ENCODE results near the gene DLG4.

The DLG4 gene

GRCh38 chr17:7225711-7226331, 6.2 kb upstream of the DLG4 start:
- TF ChIP-seq RAD21 (IDR thresholded peaks at IDR 0.05; ENCODE audit: low read depth): no peak
- no peak for TF ChIP-seq NFIC (IDR thresholded peaks at IDR 0.05)
- no peak for TF ChIP-seq CREB1 (IDR thresholded peaks at IDR 0.05; ENCODE audit: low read depth)
- no peak for TF ChIP-seq MAX (IDR thresholded peaks at IDR 0.05)
- TF ChIP-seq ZBTB7A (IDR thresholded peaks at IDR 0.05; ENCODE audit: low read depth): no peak
- no peak for TF ChIP-seq REST (IDR thresholded peaks at IDR 0.05; ENCODE audit: low read depth)
- TF ChIP-seq TCF12 (IDR thresholded peaks at IDR 0.05; ENCODE audit: low read depth): no peak
- no peak for TF ChIP-seq TAF1 (IDR thresholded peaks at IDR 0.05; ENCODE audit: low read depth)
- TF ChIP-seq EP300 (IDR thresholded peaks at IDR 0.05; ENCODE audit: borderline replicate concordance): no peak
- TF ChIP-seq TEAD4 (IDR thresholded peaks at IDR 0.05): no peak
- TF ChIP-seq EGR1 (IDR thresholded peaks at IDR 0.05): no peak
- TF ChIP-seq CEBPB (IDR thresholded peaks at IDR 0.05): no peak
- no peak for TF ChIP-seq YY1 (IDR thresholded peaks at IDR 0.05; ENCODE audit: low read depth)
- TF ChIP-seq USF1 (IDR thresholded peaks at IDR 0.05): no peak
- TF ChIP-seq FOXM1 (IDR thresholded peaks at IDR 0.05; ENCODE audit: borderline replicate concordance, low read depth): no peak

- no peak for TF ChIP-seq TEAD4 (IDR thresholded peaks at IDR 0.05)
- no peak for TF ChIP-seq RAD21 (IDR thresholded peaks at IDR 0.05; ENCODE audit: low read depth)
- no peak for TF ChIP-seq TCF12 (IDR thresholded peaks at IDR 0.05; ENCODE audit: low read depth)
- TF ChIP-seq EGR1 (IDR thresholded peaks at IDR 0.05): no peak
- TF ChIP-seq EP300 (IDR thresholded peaks at IDR 0.05; ENCODE audit: borderline replicate concordance): no peak
- no peak for TF ChIP-seq FOXM1 (IDR thresholded peaks at IDR 0.05; ENCODE audit: borderline replicate concordance, low read depth)
- no peak for TF ChIP-seq YY1 (IDR thresholded peaks at IDR 0.05; ENCODE audit: low read depth)
- no peak for TF ChIP-seq NFIC (IDR thresholded peaks at IDR 0.05)
- no peak for TF ChIP-seq CEBPB (IDR thresholded peaks at IDR 0.05)
- TF ChIP-seq CREB1 (IDR thresholded peaks at IDR 0.05; ENCODE audit: low read depth): no peak
- no peak for TF ChIP-seq USF1 (IDR thresholded peaks at IDR 0.05)
- no peak for TF ChIP-seq ZBTB7A (IDR thresholded peaks at IDR 0.05; ENCODE audit: low read depth)
- TF ChIP-seq MAX (IDR thresholded peaks at IDR 0.05): no peak
Observed at GRCh38 chr17:7224661-7225111, 5.0 kb upstream of the DLG4 start.

GRCh38 chr17:7224110-7224509, 4.5 kb upstream of the DLG4 start:
- TF ChIP-seq CREB1 (IDR thresholded peaks at IDR 0.05; ENCODE audit: low read depth): no peak
- no peak for TF ChIP-seq NFIC (IDR thresholded peaks at IDR 0.05)
- TF ChIP-seq MAX (IDR thresholded peaks at IDR 0.05): no peak
- no peak for TF ChIP-seq TCF12 (IDR thresholded peaks at IDR 0.05; ENCODE audit: low read depth)
- TF ChIP-seq TEAD4 (IDR thresholded peaks at IDR 0.05): no peak
- no peak for TF ChIP-seq TAF1 (IDR thresholded peaks at IDR 0.05; ENCODE audit: low read depth)
- TF ChIP-seq REST (IDR thresholded peaks at IDR 0.05; ENCODE audit: low read depth): no peak

GRCh38 chr17:7223375-7223774, 3.7 kb upstream of the DLG4 start:
- TF ChIP-seq REST (IDR thresholded peaks at IDR 0.05; ENCODE audit: low read depth) (no peak), NFIC (IDR thresholded peaks at IDR 0.05) (no peak), YY1 (IDR thresholded peaks at IDR 0.05; ENCODE audit: low read depth) (no peak), USF1 (IDR thresholded peaks at IDR 0.05) (no peak), TCF12 (IDR thresholded peaks at IDR 0.05; ENCODE audit: low read depth) (no peak), FOXM1 (IDR thresholded peaks at IDR 0.05; ENCODE audit: borderline replicate concordance, low read depth) (no peak), TEAD4 (IDR thresholded peaks at IDR 0.05) (no peak), EGR1 (IDR thresholded peaks at IDR 0.05) (no peak), EP300 (IDR thresholded peaks at IDR 0.05; ENCODE audit: borderline replicate concordance) (no peak), TAF1 (IDR thresholded peaks at IDR 0.05; ENCODE audit: low read depth) (no peak), CEBPB (IDR thresholded peaks at IDR 0.05) (no peak), MAX (IDR thresholded peaks at IDR 0.05) (no peak), ZBTB7A (IDR thresholded peaks at IDR 0.05; ENCODE audit: low read depth) (no peak), RAD21 (IDR thresholded peaks at IDR 0.05; ENCODE audit: low read depth) (no peak), CREB1 (IDR thresholded peaks at IDR 0.05; ENCODE audit: low read depth) (no peak)

All from Ishikawa (cell line).